Dendritic cell treated with granulocyte-macrophage colony-stimulating factor and Interleukin-4, amounts not matched to agents 40 ng/mL and 50 ng/mL, for 4 days (primary cell): Measurements from ENCODE around the gene NPAS2.

Experiments used
- H3K27ac Mint-ChIP-seq: one replicate; pipeline ENCODE4 v1.8.0; 2022; ENCODE audit warnings: mild to moderate bottlenecking, mixed read lengths
- H3K27me3 Mint-ChIP-seq: one replicate; pipeline ENCODE4 v1.8.0; 2022; ENCODE audit warnings: mild to moderate bottlenecking, mixed read lengths
- H3K36me3 Mint-ChIP-seq: one replicate; pipeline ENCODE4 v1.8.0; 2022; ENCODE audit warnings: low read depth, mixed read lengths
- H3K4me1 Mint-ChIP-seq: one replicate; pipeline ENCODE4 v1.8.0; 2022; ENCODE audit warnings: low read depth, mixed read lengths
- H3K4me3 Mint-ChIP-seq: one replicate; pipeline ENCODE4 v1.8.0; 2022; ENCODE audit warnings: mild to moderate bottlenecking, moderate library complexity, mixed read lengths
- H3K9me3 Mint-ChIP-seq: one replicate; pipeline ENCODE4 v1.8.0; 2022; ENCODE audit warnings: mixed read lengths
- intact Hi-C: fragments of 100-400 bp; cut with micrococcal nuclease; formaldehyde crosslinking; loops from one replicate; pipeline ENCODE4 v1.15.0; 2022

NPAS2 gene

GRCh38 chr2:100898035-100898665 is 78.2 kb downstream of the NPAS2 start:
- Mint-ChIP-seq H3K4me1 (no peaks in the 10 kb centered on the region), H3K9me3 (no peaks in the 10 kb centered on the region), H3K36me3 (no peaks in the 10 kb centered on the region), H3K27me3 (peaks cover 21% of the 10 kb centered on the region), H3K27ac (no peak overlapping the region), H3K4me3 (no peak overlapping the region)
- intact Hi-C loops = no loop called here

GRCh38 chr2:100900156-100900795 is 80.3 kb downstream of the NPAS2 start:
- Mint-ChIP-seq H3K36me3 (no peaks in the 10 kb centered on the region), H3K9me3 (no peaks in the 10 kb centered on the region), H3K27me3 (peaks cover 29% of the 10 kb centered on the region), H3K4me1 (no peaks in the 10 kb centered on the region), H3K4me3 (no peak overlapping the region), H3K27ac (no peak overlapping the region)
- intact Hi-C loops = no loop called here

GRCh38 chr2:100902817-100903405 is 83.0 kb downstream of the NPAS2 start:
- H3K27ac Mint-ChIP-seq = no peak overlapping the region
- no peaks in the 10 kb centered on the region for H3K36me3 Mint-ChIP-seq
- H3K27me3 Mint-ChIP-seq = peaks cover 29% of the 10 kb centered on the region
- H3K4me1 Mint-ChIP-seq = no peaks in the 10 kb centered on the region
- no peaks in the 10 kb centered on the region for H3K9me3 Mint-ChIP-seq
- no peak overlapping the region for H3K4me3 Mint-ChIP-seq
- intact Hi-C loops = no loop called here

DNA sequence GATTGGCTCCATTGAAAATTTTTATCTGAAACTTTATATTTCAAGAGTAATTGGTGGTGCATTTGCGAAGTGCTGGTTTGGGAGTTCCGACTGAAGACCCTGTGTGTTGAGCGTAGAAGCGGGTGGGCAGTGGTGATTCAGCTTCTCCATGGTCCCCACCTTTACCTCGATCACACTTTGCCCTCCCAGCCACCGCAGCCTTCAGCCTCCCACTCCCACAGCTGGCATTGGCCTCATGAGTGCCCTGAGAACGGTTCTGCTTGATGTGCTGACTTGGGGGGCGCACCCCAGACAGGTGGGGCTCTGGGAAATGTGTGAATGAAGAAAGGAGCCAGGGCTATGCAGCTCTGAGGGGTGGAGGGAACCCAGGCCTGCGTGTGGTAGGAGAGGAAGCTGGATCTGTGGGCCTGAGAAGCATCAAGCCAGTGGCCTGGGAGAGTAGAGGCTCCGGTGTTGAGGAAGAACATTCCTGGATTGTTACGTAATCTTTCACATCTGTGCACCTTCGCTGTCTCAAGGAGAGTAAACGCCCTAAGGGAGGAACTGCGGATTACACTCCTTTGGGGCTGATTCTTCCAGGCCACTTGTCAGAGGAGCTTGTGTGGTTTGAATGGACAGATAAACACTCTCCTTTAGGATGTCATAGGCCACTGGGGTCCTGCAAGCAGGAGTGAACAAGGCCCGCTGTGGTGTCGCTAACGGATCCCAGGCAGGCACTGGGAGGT is 83.8 kb downstream of the NPAS2 start:
- peaks cover 32% of the 10 kb centered on the region for H3K27me3 Mint-ChIP-seq
- intact Hi-C loops = no loop called here
- H3K9me3 Mint-ChIP-seq = no peaks in the 10 kb centered on the region
- H3K36me3 Mint-ChIP-seq = no peaks in the 10 kb centered on the region
- H3K4me1 Mint-ChIP-seq = no peaks in the 10 kb centered on the region
- H3K4me3 Mint-ChIP-seq = no peak overlapping the region
- no peak overlapping the region for H3K27ac Mint-ChIP-seq

GRCh38 chr2:100905132-100905805 is 85.3 kb downstream of the NPAS2 start:
- no peaks in the 10 kb centered on the region for H3K9me3 Mint-ChIP-seq
- peaks cover 37% of the 10 kb centered on the region for H3K27me3 Mint-ChIP-seq

DNA sequence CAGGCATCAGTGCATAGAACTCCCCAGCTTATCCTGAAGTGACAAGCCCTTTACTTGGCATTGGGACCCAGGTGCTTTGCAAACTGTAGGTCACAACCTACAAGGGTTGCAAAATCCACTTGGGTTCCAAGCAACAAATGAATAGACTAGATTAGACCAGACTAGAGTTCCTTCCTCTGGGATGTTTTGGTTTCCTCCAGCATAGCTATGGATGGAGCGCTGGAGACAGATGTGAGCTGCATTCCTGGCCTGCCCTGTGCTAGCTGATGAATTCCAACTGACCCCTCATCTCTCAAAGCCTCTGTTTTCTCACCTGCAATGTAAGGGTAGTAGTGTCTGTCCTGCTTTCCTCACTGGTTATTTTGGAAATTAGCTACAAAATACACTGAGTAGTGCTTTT is 86.2 kb downstream of the NPAS2 start:
- H3K36me3 Mint-ChIP-seq = no peaks in the 10 kb centered on the region
- H3K9me3 Mint-ChIP-seq = no peaks in the 10 kb centered on the region
- intact Hi-C loops = no loop called here
- no peak overlapping the region for H3K4me3 Mint-ChIP-seq
- no peak overlapping the region for H3K27ac Mint-ChIP-seq
- no peaks in the 10 kb centered on the region for H3K4me1 Mint-ChIP-seq
- H3K27me3 Mint-ChIP-seq = peaks cover 36% of the 10 kb centered on the region

More at GRCh38 chr2:100905132-100905805, 85.3 kb downstream of the NPAS2 start:
- Mint-ChIP-seq H3K27ac (no peak overlapping the region), H3K36me3 (no peaks in the 10 kb centered on the region), H3K4me1 (no peaks in the 10 kb centered on the region), H3K4me3 (no peak overlapping the region)
- intact Hi-C loops = no loop called here

DNA sequence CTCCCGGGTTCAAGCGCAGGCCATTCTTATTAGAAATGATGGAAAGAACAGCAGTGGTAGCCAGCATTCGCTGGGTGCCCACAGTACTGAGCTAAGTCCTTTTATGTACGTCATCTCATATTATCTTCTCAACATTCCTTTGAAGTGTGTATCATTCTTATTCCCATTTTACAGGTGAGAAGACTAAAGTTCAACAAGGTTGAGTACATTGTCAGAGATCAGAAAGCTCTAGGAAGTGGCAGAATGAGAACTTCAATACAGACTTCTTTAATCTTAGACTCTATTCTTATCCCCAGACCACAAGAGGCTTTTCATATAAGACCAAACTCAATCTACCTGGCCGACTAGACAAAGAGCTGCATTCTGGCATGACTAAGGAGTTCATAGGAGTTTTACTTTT is 86.7 kb downstream of the NPAS2 start:
- Mint-ChIP-seq H3K4me1 (no peaks in the 10 kb centered on the region), H3K27ac (no peak overlapping the region), H3K4me3 (no peak overlapping the region), H3K27me3 (peaks cover 36% of the 10 kb centered on the region), H3K36me3 (no peaks in the 10 kb centered on the region), H3K9me3 (no peaks in the 10 kb centered on the region)
- intact Hi-C loops = no loop called here

GRCh38 chr2:100907832-100908231 is 87.9 kb downstream of the NPAS2 start:
- H3K36me3 Mint-ChIP-seq = no peaks in the 10 kb centered on the region

DNA sequence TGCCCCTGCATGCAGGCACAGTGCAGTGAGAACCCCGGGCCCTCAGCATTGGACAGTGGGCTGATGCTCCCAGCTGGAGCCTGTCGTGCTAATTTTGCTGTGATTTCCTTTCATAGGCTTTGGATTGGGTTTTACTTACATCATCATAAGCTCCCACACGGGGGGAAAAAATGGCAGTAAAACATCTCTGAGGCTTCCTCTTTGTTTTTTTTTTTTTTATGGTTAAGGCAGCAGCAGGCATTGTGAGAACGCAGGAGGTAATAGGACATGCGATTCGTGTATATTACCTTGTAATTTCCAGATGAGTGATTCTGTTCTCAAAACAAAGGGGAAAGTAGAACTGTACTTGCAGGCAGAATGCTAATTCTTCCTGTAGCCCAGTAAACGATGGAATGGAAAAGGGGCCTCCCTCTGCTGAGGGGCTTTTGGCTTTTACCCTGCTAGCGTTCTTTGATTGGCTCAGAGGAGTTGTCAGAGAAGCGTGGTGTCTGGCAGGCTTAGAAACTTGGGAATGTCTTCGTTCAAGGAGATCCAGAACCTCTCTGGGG is 89.7 kb downstream of the NPAS2 start:
- intact Hi-C loops = no loop called here
- Mint-ChIP-seq H3K27me3 (peaks cover 23% of the 10 kb centered on the region), H3K36me3 (no peaks in the 10 kb centered on the region), H3K4me3 (no peak overlapping the region), H3K4me1 (no peaks in the 10 kb centered on the region), H3K27ac (no peak overlapping the region), H3K9me3 (no peaks in the 10 kb centered on the region)

More at GRCh38 chr2:100907832-100908231, 87.9 kb downstream of the NPAS2 start:
- H3K27ac Mint-ChIP-seq = no peak overlapping the region
- no peak overlapping the region for H3K4me3 Mint-ChIP-seq
- H3K4me1 Mint-ChIP-seq = no peaks in the 10 kb centered on the region
- peaks cover 26% of the 10 kb centered on the region for H3K27me3 Mint-ChIP-seq
- intact Hi-C loops = no loop called here
- no peaks in the 10 kb centered on the region for H3K9me3 Mint-ChIP-seq

DNA sequence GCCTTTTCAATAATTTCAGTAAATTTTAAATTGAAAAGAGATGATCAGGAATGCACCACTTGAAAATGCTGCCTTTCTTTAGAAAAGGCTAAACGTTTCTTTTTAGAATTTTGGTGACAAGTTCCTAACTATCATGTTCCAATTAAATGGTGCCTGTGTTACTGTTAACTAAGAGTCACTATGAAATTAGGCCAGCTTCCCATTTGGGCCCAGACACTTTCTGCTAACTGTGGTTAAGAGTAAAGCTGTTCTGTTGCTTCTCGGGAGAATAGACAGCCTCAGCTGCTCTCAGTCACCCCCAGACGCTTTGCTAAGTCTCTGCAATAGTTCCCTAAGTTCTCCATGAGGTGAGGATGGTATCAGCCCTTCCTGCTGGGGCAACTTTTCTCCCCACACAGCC is 90.2 kb downstream of the NPAS2 start:
- Mint-ChIP-seq H3K9me3 (no peaks in the 10 kb centered on the region), H3K4me3 (no peak overlapping the region), H3K36me3 (no peaks in the 10 kb centered on the region), H3K27me3 (peaks cover 25% of the 10 kb centered on the region), H3K27ac (no peak overlapping the region), H3K4me1 (no peaks in the 10 kb centered on the region)
- intact Hi-C loops = no loop called here

DNA sequence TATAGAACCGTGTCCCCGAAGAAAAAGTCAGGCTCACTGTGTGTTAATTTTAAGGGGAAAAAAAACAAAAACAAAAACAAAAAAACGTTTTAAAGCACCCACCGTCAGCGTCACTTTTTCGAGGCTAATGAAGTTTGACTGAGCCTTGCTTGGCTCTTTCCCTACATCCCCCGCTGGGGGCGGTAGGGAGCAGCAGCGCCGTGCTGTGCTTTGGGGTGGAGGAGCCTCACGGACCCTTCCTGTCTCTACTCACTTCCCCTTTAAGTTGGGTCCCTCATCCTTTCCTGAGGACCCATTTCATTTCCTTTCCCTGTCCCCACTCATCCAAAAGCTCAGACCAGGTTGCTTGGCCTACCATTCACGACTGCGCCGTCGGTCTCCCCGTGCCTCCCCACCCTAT is 99.4 kb downstream of the NPAS2 start:
- intact Hi-C loops = no loop called here

GRCh38 chr2:100921685-100922161 is 101.8 kb downstream of the NPAS2 start:
- Mint-ChIP-seq H3K27ac (no peak overlapping the region), H3K9me3 (no peaks in the 10 kb centered on the region), H3K27me3 (peaks cover 5% of the 10 kb centered on the region), H3K4me1 (no peaks in the 10 kb centered on the region), H3K36me3 (no peaks in the 10 kb centered on the region), H3K4me3 (no peak overlapping the region)
- intact Hi-C loops = no loop called here

More for the DNA sequence above, 99.4 kb downstream of the NPAS2 start:
- peaks cover 9% of the 10 kb centered on the region for H3K27me3 Mint-ChIP-seq
- H3K9me3 Mint-ChIP-seq = peaks cover 9% of the 10 kb centered on the region
- H3K4me1 Mint-ChIP-seq = no peaks in the 10 kb centered on the region
- H3K27ac Mint-ChIP-seq = no peak overlapping the region
- H3K4me3 Mint-ChIP-seq = no peak overlapping the region
- no peaks in the 10 kb centered on the region for H3K36me3 Mint-ChIP-seq

DNA sequence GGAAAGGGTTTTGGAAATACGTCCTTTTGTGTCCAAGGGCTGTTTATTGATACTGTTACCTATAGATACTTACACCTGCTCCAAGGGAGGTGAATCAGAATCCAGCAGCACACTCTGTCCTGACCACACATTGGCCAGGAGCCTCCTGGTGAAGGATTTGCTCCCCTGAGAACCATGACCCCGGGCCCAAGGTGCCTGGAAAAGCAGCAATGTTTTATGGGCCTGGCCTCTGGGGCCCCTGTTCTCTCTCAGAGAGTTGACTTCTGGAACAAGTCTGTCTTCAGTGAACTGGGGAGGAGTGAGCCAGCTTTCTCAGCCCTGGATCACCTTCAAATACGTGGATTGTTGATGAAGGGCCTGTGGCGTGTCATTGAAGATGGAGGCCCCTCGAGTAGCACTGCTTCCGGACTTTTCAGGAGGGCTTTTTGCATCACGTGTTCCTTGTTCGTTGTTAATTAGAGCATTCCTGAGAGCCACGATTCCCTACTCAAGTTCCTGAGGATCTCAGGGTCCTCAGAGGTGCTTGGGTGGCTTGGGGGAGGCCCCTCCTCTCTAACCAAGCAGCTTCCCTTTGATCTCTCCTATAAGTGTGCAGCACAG is 103.6 kb downstream of the NPAS2 start:
- Mint-ChIP-seq H3K27ac (no peak overlapping the region), H3K4me3 (no peak overlapping the region), H3K4me1 (no peaks in the 10 kb centered on the region), H3K9me3 (no peaks in the 10 kb centered on the region), H3K27me3 (peaks cover 5% of the 10 kb centered on the region), H3K36me3 (no peaks in the 10 kb centered on the region)
- intact Hi-C loops = no loop called here
